ENCODE measurements around the gene CYP2A13.
"Not testable (repeated sequence)": the region's sequence is repeated elsewhere in the genome, so short reads cannot be mapped to it uniquely, and the experiment has no call there.

- TF ChIP-seq POLR2A, POLR2AphosphoS5, SPI1 (IDR thresholded peaks at IDR 0.05; ENCODE audit: low read depth, low read length): not testable (repeated sequence)
Measured at GRCh38 chr19:41127801-41128300, 39.6 kb downstream of the CYP2A13 start.

Measured in GM12891 (cell line).